8988T (cell line): ENCODE measurements around the gene AGAP1.

Source experiments
- DNase-seq: peaks from one replicate; pipeline ENCODE4 v3.0.0; 2011

The AGAP1 gene

GRCh38 chr2:235641956-235642355 is 148.1 kb downstream of the AGAP1 start:
- DNase-seq = no peak

GRCh38 chr2:235642446-235643098 is 148.7 kb downstream of the AGAP1 start:
- DNase-seq = no peak

- no peak for DNase-seq
Observed at GRCh38 chr2:235643680-235644511, 150.1 kb downstream of the AGAP1 start.

GRCh38 chr2:235647264-235647663 is 153.4 kb downstream of the AGAP1 start:
- no peak for DNase-seq

- no peak for DNase-seq
Observed at GRCh38 chr2:235647877-235648276, 154.0 kb downstream of the AGAP1 start.

GRCh38 chr2:235649418-235649817 is 155.6 kb downstream of the AGAP1 start:
- DNase-seq = no peak

GRCh38 chr2:235651643-235652042 is 157.8 kb downstream of the AGAP1 start:
- no peak for DNase-seq

- DNase-seq = no peak
Observed at GRCh38 chr2:235654103-235654813, 160.4 kb downstream of the AGAP1 start.

- no peak for DNase-seq
Observed at GRCh38 chr2:235658351-235659174, 164.7 kb downstream of the AGAP1 start.

GRCh38 chr2:235659767-235660322 is 166.0 kb downstream of the AGAP1 start:
- DNase-seq = no peak

GRCh38 chr2:235660484-235661082 is 166.7 kb downstream of the AGAP1 start:
- DNase-seq = no peak

GRCh38 chr2:235661167-235661937 is 167.5 kb downstream of the AGAP1 start:
- DNase-seq = no peak

GRCh38 chr2:235661952-235662351 is 168.1 kb downstream of the AGAP1 start:
- DNase-seq = no peak

- DNase-seq = no peak
Observed at GRCh38 chr2:235663875-235664274, 170.0 kb downstream of the AGAP1 start.

GRCh38 chr2:235665661-235666212 is 171.9 kb downstream of the AGAP1 start:
- no peak for DNase-seq

- peak; percentile 50 for DNase-seq
Observed at GRCh38 chr2:235666213-235666781, 172.5 kb downstream of the AGAP1 start.

GRCh38 chr2:235668782-235669181 is 174.9 kb downstream of the AGAP1 start:
- no peak for DNase-seq

- DNase-seq = peak; percentile 84
Observed at GRCh38 chr2:235669269-235669831, 175.5 kb downstream of the AGAP1 start.

- DNase-seq = peak; percentile 53
Observed at GRCh38 chr2:235669983-235670962, 176.4 kb downstream of the AGAP1 start.
